Activated CD8-positive, alpha-beta T cell treated with anti-CD3 and anti-CD28 coated beads, Interleukin-2, amount 10 ng/mL, durations not matched to agents 7 days and 5 days (primary cell): ENCODE results near the gene IGF1R. TPM values are rescaled to one million over a fixed set of nuclear protein-coding genes. Genes with fewer than 3 reads are reported as not detected.

Experiments used
- ATAC-seq: fragments of 150-1000 bp; cut with Tn5 transposase; one replicate; pipeline ENCODE4 v1.10.0; 2021; ENCODE audit warnings: moderate library complexity
- CTCF ChIA-PET: fragments of 350-600 bp; sonication (Branson Sonifier 250); formaldehyde crosslinking; loops from one replicate; lab custom pipeline; 2021; ENCODE audit warnings: antibody characterized with exemption; lab: Charles Lee
- POLR2A ChIA-PET: fragments of 350-600 bp; sonication (Branson Sonifier 250); formaldehyde crosslinking; loops from one replicate; lab custom pipeline; 2021; ENCODE audit warnings: antibody characterized with exemption; lab: Charles Lee
- DNase-seq: peaks from one replicate; pipeline ENCODE4 v3.0.0-alpha.2; 2020
- H3K27ac Mint-ChIP-seq: one replicate; pipeline ENCODE4 v1.8.0; 2021; ENCODE audit warnings: mild to moderate bottlenecking, mixed read lengths
- H3K27me3 Mint-ChIP-seq: one replicate; pipeline ENCODE4 v1.8.0; 2021; ENCODE audit warnings: low read depth, mixed read lengths
- H3K36me3 Mint-ChIP-seq: one replicate; pipeline ENCODE4 v1.8.0; 2021; ENCODE audit warnings: low read depth, mixed read lengths
- H3K4me1 Mint-ChIP-seq: one replicate; pipeline ENCODE4 v1.8.0; 2021; ENCODE audit warnings: low read depth, mixed read lengths
- H3K4me3 Mint-ChIP-seq: one replicate; pipeline ENCODE4 v1.8.0; 2021; ENCODE audit warnings: mild to moderate bottlenecking, mixed read lengths
- H3K9me3 Mint-ChIP-seq: one replicate; pipeline ENCODE4 v1.8.0; 2022; ENCODE audit warnings: mixed read lengths; ENCODE audit not compliant: insufficient read depth
- total RNA-seq, 2 experiments: library from RNA; stranded (reverse); gene quantifications; one replicate each; pipeline ENCODE4 v1.2.3, GENCODE V29; 2021

The IGF1R gene
- total RNA-seq, 2 experiments from 2014 or later = 9.1 to 10.6 TPM

DNA sequence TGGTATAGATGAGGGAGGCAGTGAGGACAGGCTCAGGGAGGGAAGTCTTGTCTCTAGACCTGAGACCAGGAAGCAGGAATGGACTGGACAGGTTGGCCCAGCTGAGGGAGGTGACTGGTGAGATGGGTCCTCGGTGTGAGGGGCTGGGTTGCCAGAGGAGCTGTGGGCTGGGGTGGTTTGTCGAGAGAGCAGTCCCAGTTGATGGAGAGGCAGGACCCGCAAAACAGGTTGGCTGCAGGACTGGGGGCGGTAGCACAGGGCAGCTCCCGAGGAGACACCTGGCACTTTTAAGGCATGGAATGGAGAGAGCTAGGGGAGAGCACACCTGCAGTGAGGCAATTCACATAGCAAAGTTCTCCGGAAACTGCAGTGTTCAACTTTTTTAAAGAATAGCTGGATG lies 14.7 kb downstream of the IGF1R start:
- ChIA-PET CTCF (interaction anchor here (1.3 kb wide), 1 partner anchor 144 kb away, joined by 6 read pairs; no protein-coding TSS in a partner anchor), POLR2A (no interaction called here)
- H3K9me3 Mint-ChIP-seq = no peaks in the 10 kb centered on the region
- H3K4me1 Mint-ChIP-seq = no peaks in the 10 kb centered on the region
- no peak overlapping the region for H3K27ac Mint-ChIP-seq
- DNase-seq (no peak), ATAC-seq (no peak)
- peaks cover 2% of the 10 kb centered on the region for H3K27me3 Mint-ChIP-seq
- H3K4me3 Mint-ChIP-seq = no peak overlapping the region
- H3K36me3 Mint-ChIP-seq = no peaks in the 10 kb centered on the region

DNA sequence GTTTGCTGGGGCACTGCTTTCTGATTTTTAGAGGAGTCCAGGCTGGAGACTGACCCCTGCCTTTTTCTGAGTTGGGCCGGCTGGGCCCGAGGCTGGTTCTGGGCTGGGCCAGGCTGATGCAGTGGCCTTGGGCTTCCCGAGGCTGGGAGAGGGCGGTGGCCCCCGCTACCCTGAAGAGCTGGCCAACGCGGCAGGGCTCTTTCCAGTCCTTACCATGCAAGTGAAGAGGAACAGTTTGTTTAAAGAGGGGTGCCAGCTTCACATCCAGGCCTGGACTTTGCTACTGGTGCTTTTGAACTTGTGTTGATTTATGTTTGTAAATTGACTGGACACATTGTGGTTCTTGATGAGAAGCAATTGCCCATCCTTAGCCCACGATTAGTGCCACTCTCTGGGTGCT lies 15.3 kb downstream of the IGF1R start:
- H3K27me3 Mint-ChIP-seq = no peaks in the 10 kb centered on the region
- H3K4me1 Mint-ChIP-seq = peaks cover 3% of the 10 kb centered on the region
- DNase-seq (no peak), ATAC-seq (no peak)
- no peaks in the 10 kb centered on the region for H3K36me3 Mint-ChIP-seq
- CTCF ChIA-PET = interaction anchor here (1.3 kb wide), 1 partner anchor 145 kb away, joined by 6 read pairs; no protein-coding TSS in a partner anchor
- POLR2A ChIA-PET = no interaction called here
- no peaks in the 10 kb centered on the region for H3K9me3 Mint-ChIP-seq
- no peak overlapping the region for H3K4me3 Mint-ChIP-seq
- H3K27ac Mint-ChIP-seq = no peak overlapping the region

DNA sequence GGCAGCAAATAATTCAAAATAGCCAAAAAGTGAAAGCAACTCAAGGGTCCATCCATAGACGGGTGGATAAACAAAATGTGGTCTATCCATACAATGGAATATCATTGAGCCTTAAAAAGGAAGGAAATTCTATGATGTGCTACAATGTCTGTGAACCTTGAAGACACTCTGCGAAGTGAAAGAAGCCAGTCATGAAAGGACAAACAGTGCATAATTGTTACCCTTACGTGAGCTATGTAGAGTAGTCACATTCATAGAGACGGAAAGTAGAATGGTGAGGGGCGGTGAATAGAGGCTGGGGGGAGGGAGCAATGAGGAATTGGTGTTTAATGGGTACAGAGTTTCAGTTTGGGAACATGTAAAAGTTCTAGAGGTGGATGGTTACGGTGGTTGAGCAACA lies 18.1 kb downstream of the IGF1R start:
- ATAC-seq (no peak), DNase-seq (no peak)
- POLR2A ChIA-PET = no interaction called here
- H3K9me3 Mint-ChIP-seq = no peaks in the 10 kb centered on the region
- no peak overlapping the region for H3K4me3 Mint-ChIP-seq
- H3K4me1 Mint-ChIP-seq = peaks cover 27% of the 10 kb centered on the region
- no peaks in the 10 kb centered on the region for H3K36me3 Mint-ChIP-seq
- no peak overlapping the region for H3K27ac Mint-ChIP-seq
- no peaks in the 10 kb centered on the region for H3K27me3 Mint-ChIP-seq
- CTCF ChIA-PET = interaction anchor here (1.1 to 6.5 kb wide), 2 partner anchors 8 to 147 kb away, joined by 4 to 46 read pairs; no protein-coding TSS in a partner anchor

DNA sequence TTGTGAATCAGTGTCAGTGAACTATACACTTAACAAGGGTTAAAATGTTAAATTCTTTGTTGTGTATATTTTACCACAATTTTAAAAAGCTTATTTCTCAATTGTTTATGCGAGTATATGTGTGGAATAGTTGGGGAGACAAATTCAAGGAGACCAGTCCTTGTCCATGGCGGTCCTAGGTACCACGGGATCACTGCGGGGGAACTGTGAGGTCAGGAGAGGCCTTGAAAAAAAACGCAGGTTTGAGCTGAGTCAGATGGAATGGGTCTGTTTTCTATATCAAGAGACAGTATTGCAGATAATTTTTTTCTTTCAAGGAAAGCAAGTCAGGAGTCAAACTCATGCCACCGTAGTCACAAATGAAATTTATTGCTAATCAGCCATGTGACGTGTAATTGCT lies 18.5 kb downstream of the IGF1R start:
- Mint-ChIP-seq H3K4me1 (peaks cover 27% of the 10 kb centered on the region), H3K27me3 (no peaks in the 10 kb centered on the region), H3K9me3 (no peaks in the 10 kb centered on the region), H3K4me3 (no peak overlapping the region), H3K36me3 (no peaks in the 10 kb centered on the region), H3K27ac (no peak overlapping the region)
- ChIA-PET POLR2A (no interaction called here), CTCF (interaction anchor here (1.1 to 6.5 kb wide), 3 partner anchors 9 to 147 kb away, joined by 3 to 46 read pairs (median 4); no protein-coding TSS in a partner anchor)
- DNase-seq = no peak
- ATAC-seq = no peak

DNA sequence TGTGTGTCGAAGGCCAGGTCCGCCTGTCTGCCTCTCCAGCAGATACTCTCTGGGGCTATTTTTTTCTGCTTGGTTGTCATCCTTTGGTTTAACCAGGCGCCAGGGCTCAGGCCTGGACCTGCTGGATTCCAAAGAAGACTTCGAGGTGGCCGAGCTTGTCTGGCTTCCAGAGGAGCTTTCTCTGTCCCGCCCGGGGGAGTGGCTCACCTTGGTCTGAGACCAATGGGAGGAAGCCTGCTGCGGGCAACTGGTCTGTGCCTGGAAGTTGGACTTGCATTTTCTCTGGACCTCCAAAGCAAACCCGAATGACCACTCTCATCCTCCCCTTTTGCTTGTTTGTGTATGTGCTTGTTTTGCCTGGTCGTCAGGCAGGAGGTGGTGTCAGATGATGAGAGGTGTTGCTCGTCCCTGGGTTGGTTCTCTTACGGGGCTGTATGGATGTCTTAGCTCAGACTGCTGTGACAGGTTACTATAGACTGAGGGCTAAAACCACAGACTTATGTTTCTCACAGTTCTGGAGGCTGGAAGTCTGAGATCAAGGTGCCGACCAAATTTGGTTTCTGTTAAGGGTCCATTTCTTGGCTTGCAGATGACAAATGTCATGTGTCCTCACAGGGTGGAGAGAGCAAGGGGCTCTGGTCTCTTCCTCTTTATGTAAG lies 19.3 kb downstream of the IGF1R start:
- ChIA-PET POLR2A (no interaction called here), CTCF (interaction anchor here (1.1 to 6.5 kb wide), 3 partner anchors 9 to 148 kb away, joined by 3 to 46 read pairs (median 4); no protein-coding TSS in a partner anchor)
- Mint-ChIP-seq H3K27ac (no peak overlapping the region), H3K27me3 (no peaks in the 10 kb centered on the region), H3K4me3 (no peak overlapping the region), H3K36me3 (no peaks in the 10 kb centered on the region), H3K4me1 (peaks cover 27% of the 10 kb centered on the region), H3K9me3 (no peaks in the 10 kb centered on the region)
- DNase-seq (no peak), ATAC-seq (no peak)

DNA sequence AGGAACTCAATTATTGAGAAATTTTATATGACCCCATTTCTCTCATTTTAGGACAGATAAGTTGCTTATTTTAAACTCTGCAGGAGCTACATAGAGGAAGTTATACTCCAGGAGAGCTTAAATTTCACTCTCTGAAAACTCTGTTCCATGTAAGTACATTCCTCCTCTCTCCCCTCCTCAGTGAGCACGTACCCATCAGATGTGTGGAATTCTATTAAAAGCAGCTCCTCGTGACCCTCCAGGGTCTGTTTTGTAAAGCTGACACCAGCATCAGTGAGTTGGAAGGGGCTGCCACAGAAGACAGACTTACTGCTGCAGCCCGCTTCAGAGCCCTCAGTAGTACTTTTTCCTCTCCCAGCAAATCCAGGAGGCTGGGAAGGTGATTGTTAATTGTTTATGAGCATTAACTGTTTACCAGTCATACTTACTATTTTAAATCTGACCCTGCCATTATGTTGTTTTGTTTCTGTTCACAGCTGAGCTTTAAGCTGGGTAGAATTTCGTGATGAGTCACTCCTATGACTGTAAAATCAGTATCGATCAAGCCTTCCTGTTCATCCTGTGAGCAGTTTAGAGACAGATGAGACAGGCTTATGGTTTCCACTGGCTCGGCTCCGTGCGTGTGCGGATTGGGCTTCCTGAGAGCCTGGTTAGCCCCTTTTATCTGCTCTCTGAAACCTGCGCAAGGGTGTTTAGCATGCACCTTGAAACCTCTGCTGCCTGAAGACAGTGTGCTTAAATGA lies 20.4 kb downstream of the IGF1R start:
- H3K4me3 Mint-ChIP-seq = no peak overlapping the region
- ChIA-PET CTCF (interaction anchor here (1.1 to 6.5 kb wide), 2 partner anchors 10 to 16 kb away, joined by 3 to 46 read pairs; no protein-coding TSS in a partner anchor), POLR2A (no interaction called here)
- H3K4me1 Mint-ChIP-seq = peaks cover 27% of the 10 kb centered on the region
- DNase-seq (peak; percentile 43), ATAC-seq (peak; percentile 79)
- H3K27me3 Mint-ChIP-seq = no peaks in the 10 kb centered on the region
- H3K36me3 Mint-ChIP-seq = no peaks in the 10 kb centered on the region
- H3K27ac Mint-ChIP-seq = no peak overlapping the region
- H3K9me3 Mint-ChIP-seq = no peaks in the 10 kb centered on the region

DNA sequence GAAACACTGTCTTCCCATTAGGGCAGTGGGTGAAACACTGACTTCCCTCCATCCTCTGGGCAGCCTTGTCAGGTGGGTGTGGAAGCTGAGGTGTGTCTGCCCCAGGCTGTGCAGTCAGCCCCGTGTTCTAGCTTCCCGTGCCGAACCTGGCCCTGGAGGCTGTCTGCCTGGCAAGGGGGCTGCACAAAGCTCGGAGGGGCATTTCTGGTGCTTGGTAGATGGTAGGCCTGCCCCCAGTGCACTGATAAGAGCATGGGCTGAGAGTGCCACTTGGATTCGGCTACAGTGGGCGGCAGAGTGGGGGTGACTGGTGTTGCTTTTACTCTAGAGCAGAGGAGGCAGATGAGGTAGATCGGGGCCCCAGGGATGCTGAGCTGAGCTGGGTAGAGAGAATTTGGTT lies 21.3 kb downstream of the IGF1R start:
- DNase-seq = no peak
- H3K36me3 Mint-ChIP-seq = no peaks in the 10 kb centered on the region
- ChIA-PET CTCF (interaction anchor here (1.0 to 6.5 kb wide), 2 partner anchors 11 to 17 kb away, joined by 3 to 46 read pairs; no protein-coding TSS in a partner anchor), POLR2A (interaction anchor here (0.5 kb wide), 1 partner anchor 21 kb away, joined by 3 read pairs; the partner anchor contains the start of gene IGF1R)
- H3K4me3 Mint-ChIP-seq = no peak overlapping the region
- H3K27me3 Mint-ChIP-seq = no peaks in the 10 kb centered on the region
- H3K4me1 Mint-ChIP-seq = peaks cover 27% of the 10 kb centered on the region
- H3K9me3 Mint-ChIP-seq = no peaks in the 10 kb centered on the region
- H3K27ac Mint-ChIP-seq = no peak overlapping the region
- no peak for ATAC-seq

DNA sequence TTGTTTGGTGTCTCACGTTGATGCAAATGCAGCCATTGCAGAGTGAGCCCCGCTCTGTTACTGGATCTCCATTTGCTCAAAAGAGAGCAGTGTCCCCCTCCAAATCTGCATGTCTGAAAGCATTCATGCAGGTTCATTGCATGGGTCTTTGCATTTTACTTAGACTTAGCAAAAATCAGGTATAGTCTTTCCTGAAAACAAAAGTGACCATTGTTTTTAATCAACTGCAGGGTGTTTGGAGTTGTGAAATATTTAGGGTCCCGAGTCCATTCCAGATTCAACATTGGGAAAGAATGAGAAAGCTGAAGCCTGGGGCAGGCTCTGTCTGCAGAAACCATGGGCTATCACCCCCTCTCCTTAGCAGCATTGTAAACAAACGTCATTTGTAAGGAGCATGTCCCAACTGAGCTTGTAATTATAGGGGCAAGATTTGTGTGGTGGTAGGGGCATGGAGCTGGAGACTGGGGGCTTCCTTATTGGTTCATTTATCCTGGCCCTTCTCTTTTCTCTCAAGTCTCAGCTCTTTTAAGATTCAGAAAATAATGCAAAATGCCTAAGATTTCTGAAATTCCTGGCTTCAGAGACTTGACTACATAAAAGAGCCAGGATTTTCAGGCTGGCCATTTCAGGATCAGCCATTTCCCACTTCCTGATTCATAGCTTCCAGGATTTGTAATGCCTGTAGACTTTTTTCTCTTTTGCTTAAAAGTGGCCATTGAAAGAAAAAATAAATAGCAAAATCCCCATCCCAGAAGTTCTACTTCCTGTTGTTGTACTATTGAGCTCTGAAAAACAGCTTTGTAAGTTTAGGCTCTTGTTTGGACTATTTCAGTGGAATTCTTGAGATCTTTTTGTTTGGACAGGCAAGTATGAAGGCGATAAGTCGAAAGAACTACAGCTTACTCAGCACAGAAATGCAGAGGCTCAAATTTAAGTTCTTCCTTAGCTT lies 23.0 kb downstream of the IGF1R start:
- Mint-ChIP-seq H3K27me3 (no peaks in the 10 kb centered on the region), H3K4me3 (no peak overlapping the region), H3K27ac (no peak overlapping the region), H3K9me3 (no peaks in the 10 kb centered on the region), H3K4me1 (peaks cover 27% of the 10 kb centered on the region), H3K36me3 (no peaks in the 10 kb centered on the region)
- ChIA-PET CTCF (interaction anchor here (0.7 to 6.5 kb wide), 4 partner anchors 13 to 180 kb away, joined by 3 to 46 read pairs (median 5); no protein-coding TSS in a partner anchor), POLR2A (no interaction called here)
- no peak for ATAC-seq
- DNase-seq = no peak

DNA sequence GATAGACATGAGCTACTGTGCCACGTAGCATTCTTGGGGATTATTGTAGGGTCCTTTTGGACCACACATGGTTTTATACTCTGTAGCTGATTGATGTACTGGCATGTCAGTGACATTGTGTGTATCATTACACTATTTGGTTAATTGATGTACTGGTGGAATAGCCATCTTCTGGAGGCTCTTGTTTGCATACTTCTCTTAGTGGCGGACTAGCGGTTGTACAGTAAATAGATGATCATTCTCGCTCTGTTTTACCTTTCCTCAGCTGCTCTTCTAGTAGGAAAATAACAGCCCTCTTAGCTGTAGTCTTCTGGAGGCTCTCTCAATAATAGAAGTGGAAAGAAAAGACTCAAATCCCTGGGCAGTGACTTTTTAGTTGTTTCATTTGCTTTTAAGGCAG lies 24.8 kb downstream of the IGF1R start:
- peaks cover 27% of the 10 kb centered on the region for H3K4me1 Mint-ChIP-seq
- H3K9me3 Mint-ChIP-seq = no peaks in the 10 kb centered on the region
- no peak overlapping the region for H3K4me3 Mint-ChIP-seq
- ATAC-seq = no peak
- ChIA-PET CTCF (interaction anchor here (6.5 kb wide), 1 partner anchor 15 kb away, joined by 46 read pairs; no protein-coding TSS in a partner anchor), POLR2A (no interaction called here)
- H3K36me3 Mint-ChIP-seq = no peaks in the 10 kb centered on the region
- no peak for DNase-seq
- no peak overlapping the region for H3K27ac Mint-ChIP-seq
- no peaks in the 10 kb centered on the region for H3K27me3 Mint-ChIP-seq

DNA sequence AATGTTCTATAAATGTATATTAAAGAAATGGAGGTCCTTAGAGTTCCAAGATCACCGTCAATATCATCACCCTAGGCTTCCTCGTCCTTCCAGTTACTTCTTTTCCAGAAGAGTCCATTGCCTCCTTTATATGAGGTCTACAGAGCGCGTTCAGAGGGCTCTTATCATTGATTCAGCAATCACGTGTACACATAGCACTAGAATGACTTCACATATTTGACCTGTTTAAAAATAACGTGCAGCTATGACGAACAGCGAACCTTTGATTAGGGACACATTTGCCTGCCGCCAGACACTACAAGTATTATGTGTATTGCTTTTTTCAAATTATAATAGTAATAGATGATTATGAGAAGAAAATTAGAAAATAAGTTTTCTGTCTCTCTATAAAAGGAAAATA lies 26.0 kb downstream of the IGF1R start:
- H3K27ac Mint-ChIP-seq = no peak overlapping the region
- no peak for ATAC-seq
- no peak overlapping the region for H3K4me3 Mint-ChIP-seq
- H3K9me3 Mint-ChIP-seq = no peaks in the 10 kb centered on the region
- peaks cover 17% of the 10 kb centered on the region for H3K4me1 Mint-ChIP-seq
- POLR2A ChIA-PET = no interaction called here
- no peaks in the 10 kb centered on the region for H3K36me3 Mint-ChIP-seq
- CTCF ChIA-PET = no interaction called here
- no peaks in the 10 kb centered on the region for H3K27me3 Mint-ChIP-seq
- DNase-seq = no peak

DNA sequence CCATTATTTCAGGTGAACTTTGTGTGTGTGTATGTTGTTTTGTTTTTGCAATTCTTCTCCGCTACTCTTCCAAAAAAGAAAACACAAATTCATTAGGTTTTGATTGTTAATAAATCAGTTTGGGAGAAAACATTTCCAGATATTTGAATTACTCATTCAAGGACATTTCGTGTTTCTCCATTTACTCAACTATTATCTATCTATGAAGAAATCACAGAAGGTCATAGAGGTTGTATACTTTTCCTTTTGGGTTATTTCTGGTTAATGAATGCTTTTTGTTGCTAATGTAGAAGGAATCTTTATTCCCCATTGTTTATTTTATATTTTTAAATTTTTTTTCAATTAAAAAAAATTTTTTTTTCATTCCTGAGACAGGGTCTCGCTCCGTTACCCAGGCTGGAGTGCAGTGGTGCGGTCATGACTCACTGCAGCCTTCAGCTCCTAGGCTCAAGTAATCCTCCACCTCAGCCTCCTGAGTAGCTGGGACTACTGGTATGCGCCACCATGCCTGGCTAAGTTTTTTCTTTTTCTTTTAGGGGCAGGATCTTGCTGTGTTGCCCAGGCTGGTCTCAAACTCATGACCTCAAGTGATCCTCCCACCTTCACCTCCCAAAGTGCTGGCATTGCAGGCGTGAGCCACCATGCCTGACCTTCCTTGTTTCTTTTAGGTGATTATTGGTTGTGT lies 28.4 kb downstream of the IGF1R start:
- H3K27ac Mint-ChIP-seq = no peak overlapping the region
- no peak overlapping the region for H3K4me3 Mint-ChIP-seq
- ATAC-seq (no peak), DNase-seq (no peak)
- ChIA-PET POLR2A (no interaction called here), CTCF (interaction anchor here (0.8 kb wide), 1 partner anchor 175 kb away, joined by 3 read pairs; no protein-coding TSS in a partner anchor)
- no peaks in the 10 kb centered on the region for H3K9me3 Mint-ChIP-seq
- H3K27me3 Mint-ChIP-seq = no peaks in the 10 kb centered on the region
- no peaks in the 10 kb centered on the region for H3K4me1 Mint-ChIP-seq
- no peaks in the 10 kb centered on the region for H3K36me3 Mint-ChIP-seq
